HEK293 (cell line): ENCODE results near the gene HOXA6.

Experiments
- HOXC10 ChIP-seq: sonication (generic); formaldehyde crosslinking; IDR thresholded peaks from 2 replicates; pipeline ENCODE4 v1.8.1; 2023; ENCODE audit warnings: mild to moderate bottlenecking, missing genetic modification reagents
- MYNN ChIP-seq: fragments of 450-650 bp; formaldehyde crosslinking; IDR thresholded peaks from 2 replicates; pipeline ENCODE4 v1.5.1; 2016; ENCODE audit warnings: missing biosample characterization, missing genetic modification characterization, borderline replicate concordance
- SALL2 ChIP-seq: fragments of 450-650 bp; formaldehyde crosslinking; IDR thresholded peaks from 2 replicates; pipeline ENCODE4 v1.5.0; 2017; ENCODE audit warnings: missing biosample characterization, mild to moderate bottlenecking, missing genetic modification characterization, borderline replicate concordance
- YY1 ChIP-seq: fragments of 450-650 bp; formaldehyde crosslinking; IDR thresholded peaks from 2 replicates; pipeline ENCODE4 v1.5.1; 2018; ENCODE audit warnings: missing biosample characterization, missing genetic modification characterization
- ZBTB1 ChIP-seq: fragments of 450-650 bp; formaldehyde crosslinking; IDR thresholded peaks from 2 replicates; pipeline ENCODE4 v1.5.1; 2016; ENCODE audit warnings: missing biosample characterization, missing genetic modification characterization
- ZBTB48 ChIP-seq: fragments of 450-650 bp; formaldehyde crosslinking; IDR thresholded peaks from 2 replicates; pipeline ENCODE4 v1.5.1; 2016; ENCODE audit warnings: missing biosample characterization, missing genetic modification characterization
- ZFHX2 ChIP-seq: fragments of 450-650 bp; formaldehyde crosslinking; conservative IDR thresholded peaks from 2 replicates; pipeline ENCODE4 v1.5.1; 2016; ENCODE audit warnings: missing biosample characterization, missing genetic modification characterization
- ZNF138 ChIP-seq: fragments of 450-650 bp; formaldehyde crosslinking; IDR thresholded peaks from 2 replicates; pipeline ENCODE4 v1.5.1; 2016; ENCODE audit warnings: missing biosample characterization, missing genetic modification characterization, borderline replicate concordance
- ZNF157 ChIP-seq: fragments of 450-650 bp; formaldehyde crosslinking; IDR thresholded peaks from 2 replicates; pipeline ENCODE4 v1.5.1; 2016; ENCODE audit warnings: missing biosample characterization, missing genetic modification characterization
- ZNF19 ChIP-seq: fragments of 450-650 bp; formaldehyde crosslinking; IDR thresholded peaks from 2 replicates; pipeline ENCODE4; 2016; ENCODE audit warnings: missing biosample characterization, missing genetic modification characterization, low read depth
- ZNF354C ChIP-seq: fragments of 450-650 bp; formaldehyde crosslinking; IDR thresholded peaks from 2 replicates; pipeline ENCODE4 v1.5.1; 2016; ENCODE audit warnings: missing biosample characterization, missing genetic modification characterization, low read depth, borderline replicate concordance
- ZNF37A ChIP-seq: fragments of 450-650 bp; IDR thresholded peaks from 2 replicates; pipeline ENCODE4 v1.5.1; 2018; ENCODE audit warnings: missing biosample characterization, missing genetic modification characterization
- ZNF423 ChIP-seq: fragments of 450-650 bp; formaldehyde crosslinking; IDR thresholded peaks from 2 replicates; pipeline ENCODE4 v1.5.1; 2016; ENCODE audit warnings: missing biosample characterization, missing genetic modification characterization
- ZNF426 ChIP-seq: fragments of 450-650 bp; formaldehyde crosslinking; IDR thresholded peaks from 2 replicates; pipeline ENCODE4 v1.5.1; 2017; ENCODE audit warnings: missing biosample characterization, missing genetic modification characterization, mild to moderate bottlenecking, inconsistent platforms, moderate library complexity
- ZNF768 ChIP-seq: fragments of 450-650 bp; formaldehyde crosslinking; IDR thresholded peaks from 2 replicates; pipeline ENCODE4 v1.5.1; 2018; ENCODE audit warnings: missing biosample characterization, mild to moderate bottlenecking, missing genetic modification characterization
- ZNF792 ChIP-seq: fragments of 450-650 bp; formaldehyde crosslinking; IDR thresholded peaks from 2 replicates; pipeline ENCODE4 v1.5.1; 2016; ENCODE audit warnings: missing biosample characterization, missing genetic modification characterization
- ZSCAN16 ChIP-seq: fragments of 450-650 bp; formaldehyde crosslinking; IDR thresholded peaks from 2 replicates; pipeline ENCODE4 v1.5.1; 2016; ENCODE audit warnings: missing biosample characterization, missing genetic modification characterization
- TF ChIP-seq, protein P1 (sequence below): fragments of 450-650 bp; formaldehyde crosslinking; conservative IDR thresholded peaks from 2 replicates; pipeline ENCODE4 v1.5.1; 2016; ENCODE audit warnings: low read depth, missing biosample characterization, missing genetic modification characterization
- TF ChIP-seq, protein P2 (sequence below): fragments of 450-650 bp; formaldehyde crosslinking; IDR thresholded peaks from 2 replicates; pipeline ENCODE4 v1.5.1; 2016; ENCODE audit warnings: missing biosample characterization, missing genetic modification characterization
- TF ChIP-seq, protein P3 (sequence below): fragments of 450-650 bp; formaldehyde crosslinking; IDR thresholded peaks from 2 replicates; pipeline ENCODE4 v1.5.1; 2017; ENCODE audit warnings: missing biosample characterization, missing genetic modification characterization
- TF ChIP-seq, protein P4 (sequence below): fragments of 450-650 bp; formaldehyde crosslinking; IDR thresholded peaks from 2 replicates; pipeline ENCODE4 v1.5.1; 2017; ENCODE audit warnings: missing biosample characterization, missing genetic modification characterization
- TF ChIP-seq, protein P5 (sequence below): fragments of 450-650 bp; formaldehyde crosslinking; IDR thresholded peaks from 2 replicates; pipeline ENCODE4 v1.5.1; 2016; ENCODE audit warnings: missing biosample characterization, missing genetic modification characterization
- TF ChIP-seq, protein P6 (sequence below): fragments of 450-650 bp; formaldehyde crosslinking; IDR thresholded peaks from 2 replicates; pipeline ENCODE4 v1.5.1; 2016; ENCODE audit warnings: missing biosample characterization, missing genetic modification characterization
- TF ChIP-seq, protein P7 (sequence below): fragments of 450-650 bp; formaldehyde crosslinking; optimal IDR thresholded peaks from 2 replicates; pipeline ENCODE3; 2016; ENCODE audit warnings: missing biosample characterization, mild to moderate bottlenecking, missing genetic modification characterization

The HOXA6 gene

DNA sequence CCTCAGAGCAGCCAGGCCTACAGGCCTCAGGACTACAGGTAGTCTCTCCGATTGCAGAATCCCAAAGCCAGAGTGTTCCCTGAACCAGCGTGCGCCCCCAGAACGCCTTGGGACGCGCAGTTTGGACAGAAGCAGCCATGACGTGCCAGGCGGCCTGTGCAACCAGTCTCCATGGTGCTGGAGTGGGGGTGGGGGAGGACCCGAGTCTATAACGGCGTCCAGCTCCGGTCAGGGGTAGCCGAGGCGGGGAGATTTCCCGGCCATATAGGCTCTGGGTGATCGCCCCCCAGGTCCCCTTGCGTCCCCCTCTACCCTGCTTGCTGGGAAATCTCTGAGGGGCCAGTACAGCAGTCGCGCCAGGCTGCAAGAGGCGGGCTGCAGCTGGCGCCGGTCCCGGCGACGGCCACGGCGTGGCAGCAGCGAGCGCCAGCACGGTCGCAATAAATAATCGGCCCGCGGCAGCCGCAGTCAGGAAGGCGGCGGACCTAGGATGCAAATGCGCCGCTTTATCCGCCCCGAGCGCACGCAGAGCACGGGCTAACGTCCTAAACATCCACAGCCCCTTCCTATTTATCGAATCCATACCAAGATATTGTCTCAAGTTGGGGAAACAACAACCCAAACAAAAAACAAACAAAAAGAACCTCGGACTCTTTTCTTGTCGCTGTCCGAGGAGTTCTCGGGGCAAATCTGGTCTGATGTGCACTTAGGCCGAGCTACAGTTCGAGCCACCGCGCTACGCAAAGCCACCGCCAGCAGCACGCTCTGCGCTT, 3.2 kb upstream of the HOXA6 start (continued):
- no peak for TF ChIP-seq ZSCAN16 (tag by site-specific recombination)
- TF ChIP-seq, protein P1, sequence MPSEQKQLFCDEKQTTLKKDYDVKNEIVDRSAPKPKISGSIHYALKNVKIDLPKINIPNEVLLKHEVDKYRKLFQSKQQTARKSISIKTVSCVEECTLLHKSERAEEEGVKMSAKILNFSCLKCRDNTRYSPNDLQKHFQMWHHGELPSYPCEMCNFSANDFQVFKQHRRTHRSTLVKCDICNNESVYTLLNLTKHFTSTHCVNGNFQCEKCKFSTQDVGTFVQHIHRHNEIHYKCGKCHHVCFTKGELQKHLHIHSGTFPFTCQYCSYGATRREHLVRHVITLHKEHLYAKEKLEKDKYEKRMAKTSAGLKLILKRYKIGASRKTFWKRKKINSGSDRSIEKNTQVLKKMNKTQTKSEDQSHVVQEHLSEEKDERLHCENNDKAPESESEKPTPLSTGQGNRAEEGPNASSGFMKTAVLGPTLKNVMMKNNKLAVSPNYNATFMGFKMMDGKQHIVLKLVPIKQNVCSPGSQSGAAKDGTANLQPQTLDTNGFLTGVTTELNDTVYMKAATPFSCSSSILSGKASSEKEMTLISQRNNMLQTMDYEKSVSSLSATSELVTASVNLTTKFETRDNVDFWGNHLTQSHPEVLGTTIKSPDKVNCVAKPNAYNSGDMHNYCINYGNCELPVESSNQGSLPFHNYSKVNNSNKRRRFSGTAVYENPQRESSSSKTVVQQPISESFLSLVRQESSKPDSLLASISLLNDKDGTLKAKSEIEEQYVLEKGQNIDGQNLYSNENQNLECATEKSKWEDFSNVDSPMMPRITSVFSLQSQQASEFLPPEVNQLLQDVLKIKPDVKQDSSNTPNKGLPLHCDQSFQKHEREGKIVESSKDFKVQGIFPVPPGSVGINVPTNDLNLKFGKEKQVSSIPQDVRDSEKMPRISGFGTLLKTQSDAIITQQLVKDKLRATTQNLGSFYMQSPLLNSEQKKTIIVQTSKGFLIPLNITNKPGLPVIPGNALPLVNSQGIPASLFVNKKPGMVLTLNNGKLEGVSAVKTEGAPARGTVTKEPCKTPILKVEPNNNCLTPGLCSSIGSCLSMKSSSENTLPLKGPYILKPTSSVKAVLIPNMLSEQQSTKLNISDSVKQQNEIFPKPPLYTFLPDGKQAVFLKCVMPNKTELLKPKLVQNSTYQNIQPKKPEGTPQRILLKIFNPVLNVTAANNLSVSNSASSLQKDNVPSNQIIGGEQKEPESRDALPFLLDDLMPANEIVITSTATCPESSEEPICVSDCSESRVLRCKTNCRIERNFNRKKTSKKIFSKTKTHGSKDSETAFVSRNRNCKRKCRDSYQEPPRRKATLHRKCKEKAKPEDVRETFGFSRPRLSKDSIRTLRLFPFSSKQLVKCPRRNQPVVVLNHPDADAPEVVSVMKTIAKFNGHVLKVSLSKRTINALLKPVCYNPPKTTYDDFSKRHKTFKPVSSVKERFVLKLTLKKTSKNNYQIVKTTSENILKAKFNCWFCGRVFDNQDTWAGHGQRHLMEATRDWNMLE = no peak
- TF ChIP-seq HOXC10 = 0 out of 2 replicates have a peak, but pooled peaks have one; percentile 74
- no peak for TF ChIP-seq SALL2 (tag by site-specific recombination)
- no peak for TF ChIP-seq ZNF138
- TF ChIP-seq ZNF423 (tag by site-specific recombination) = no peak
- TF ChIP-seq ZBTB1 = no peak
- TF ChIP-seq ZBTB48 (tag by site-specific recombination) = no peak
- TF ChIP-seq, protein P2, sequence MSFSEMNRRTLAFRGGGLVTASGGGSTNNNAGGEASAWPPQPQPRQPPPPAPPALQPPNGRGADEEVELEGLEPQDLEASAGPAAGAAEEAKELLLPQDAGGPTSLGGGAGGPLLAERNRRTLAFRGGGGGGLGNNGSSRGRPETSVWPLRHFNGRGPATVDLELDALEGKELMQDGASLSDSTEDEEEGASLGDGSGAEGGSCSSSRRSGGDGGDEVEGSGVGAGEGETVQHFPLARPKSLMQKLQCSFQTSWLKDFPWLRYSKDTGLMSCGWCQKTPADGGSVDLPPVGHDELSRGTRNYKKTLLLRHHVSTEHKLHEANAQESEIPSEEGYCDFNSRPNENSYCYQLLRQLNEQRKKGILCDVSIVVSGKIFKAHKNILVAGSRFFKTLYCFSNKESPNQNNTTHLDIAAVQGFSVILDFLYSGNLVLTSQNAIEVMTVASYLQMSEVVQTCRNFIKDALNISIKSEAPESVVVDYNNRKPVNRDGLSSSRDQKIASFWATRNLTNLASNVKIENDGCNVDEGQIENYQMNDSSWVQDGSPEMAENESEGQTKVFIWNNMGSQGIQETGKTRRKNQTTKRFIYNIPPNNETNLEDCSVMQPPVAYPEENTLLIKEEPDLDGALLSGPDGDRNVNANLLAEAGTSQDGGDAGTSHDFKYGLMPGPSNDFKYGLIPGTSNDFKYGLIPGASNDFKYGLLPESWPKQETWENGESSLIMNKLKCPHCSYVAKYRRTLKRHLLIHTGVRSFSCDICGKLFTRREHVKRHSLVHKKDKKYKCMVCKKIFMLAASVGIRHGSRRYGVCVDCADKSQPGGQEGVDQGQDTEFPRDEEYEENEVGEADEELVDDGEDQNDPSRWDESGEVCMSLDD (tag by site-specific recombination) = peak; percentile 50; the same call in 1 of the 2 replicates
- TF ChIP-seq ZNF768 (tag by site-specific recombination) = no peak
- TF ChIP-seq, protein P3, sequence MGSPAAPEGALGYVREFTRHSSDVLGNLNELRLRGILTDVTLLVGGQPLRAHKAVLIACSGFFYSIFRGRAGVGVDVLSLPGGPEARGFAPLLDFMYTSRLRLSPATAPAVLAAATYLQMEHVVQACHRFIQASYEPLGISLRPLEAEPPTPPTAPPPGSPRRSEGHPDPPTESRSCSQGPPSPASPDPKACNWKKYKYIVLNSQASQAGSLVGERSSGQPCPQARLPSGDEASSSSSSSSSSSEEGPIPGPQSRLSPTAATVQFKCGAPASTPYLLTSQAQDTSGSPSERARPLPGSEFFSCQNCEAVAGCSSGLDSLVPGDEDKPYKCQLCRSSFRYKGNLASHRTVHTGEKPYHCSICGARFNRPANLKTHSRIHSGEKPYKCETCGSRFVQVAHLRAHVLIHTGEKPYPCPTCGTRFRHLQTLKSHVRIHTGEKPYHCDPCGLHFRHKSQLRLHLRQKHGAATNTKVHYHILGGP (tag by site-specific recombination) = no peak
- no peak for TF ChIP-seq ZNF19 (tag by site-specific recombination)
- TF ChIP-seq, protein P4, sequence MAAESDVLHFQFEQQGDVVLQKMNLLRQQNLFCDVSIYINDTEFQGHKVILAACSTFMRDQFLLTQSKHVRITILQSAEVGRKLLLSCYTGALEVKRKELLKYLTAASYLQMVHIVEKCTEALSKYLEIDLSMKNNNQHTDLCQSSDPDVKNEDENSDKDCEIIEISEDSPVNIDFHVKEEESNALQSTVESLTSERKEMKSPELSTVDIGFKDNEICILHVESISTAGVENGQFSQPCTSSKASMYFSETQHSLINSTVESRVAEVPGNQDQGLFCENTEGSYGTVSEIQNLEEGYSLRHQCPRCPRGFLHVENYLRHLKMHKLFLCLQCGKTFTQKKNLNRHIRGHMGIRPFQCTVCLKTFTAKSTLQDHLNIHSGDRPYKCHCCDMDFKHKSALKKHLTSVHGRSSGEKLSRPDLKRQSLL (tag by site-specific recombination) = no peak
- no peak; the same call in 1 of the 2 replicates for TF ChIP-seq ZNF426 (tag by site-specific recombination)
- TF ChIP-seq, protein P5, sequence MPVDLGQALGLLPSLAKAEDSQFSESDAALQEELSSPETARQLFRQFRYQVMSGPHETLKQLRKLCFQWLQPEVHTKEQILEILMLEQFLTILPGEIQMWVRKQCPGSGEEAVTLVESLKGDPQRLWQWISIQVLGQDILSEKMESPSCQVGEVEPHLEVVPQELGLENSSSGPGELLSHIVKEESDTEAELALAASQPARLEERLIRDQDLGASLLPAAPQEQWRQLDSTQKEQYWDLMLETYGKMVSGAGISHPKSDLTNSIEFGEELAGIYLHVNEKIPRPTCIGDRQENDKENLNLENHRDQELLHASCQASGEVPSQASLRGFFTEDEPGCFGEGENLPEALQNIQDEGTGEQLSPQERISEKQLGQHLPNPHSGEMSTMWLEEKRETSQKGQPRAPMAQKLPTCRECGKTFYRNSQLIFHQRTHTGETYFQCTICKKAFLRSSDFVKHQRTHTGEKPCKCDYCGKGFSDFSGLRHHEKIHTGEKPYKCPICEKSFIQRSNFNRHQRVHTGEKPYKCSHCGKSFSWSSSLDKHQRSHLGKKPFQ (tag by site-specific recombination) = no peak
- no peak for TF ChIP-seq ZNF792 (tag by site-specific recombination)
- TF ChIP-seq ZFHX2 (tag by site-specific recombination) = no peak; the same call in 1 of the 2 replicates
- TF ChIP-seq ZNF354C (tag by site-specific recombination) = no peak
- TF ChIP-seq YY1 = peak; percentile 40; the same call in 1 of the 2 replicates
- no peak for TF ChIP-seq ZNF37A (tag by site-specific recombination)
- TF ChIP-seq, protein P6, sequence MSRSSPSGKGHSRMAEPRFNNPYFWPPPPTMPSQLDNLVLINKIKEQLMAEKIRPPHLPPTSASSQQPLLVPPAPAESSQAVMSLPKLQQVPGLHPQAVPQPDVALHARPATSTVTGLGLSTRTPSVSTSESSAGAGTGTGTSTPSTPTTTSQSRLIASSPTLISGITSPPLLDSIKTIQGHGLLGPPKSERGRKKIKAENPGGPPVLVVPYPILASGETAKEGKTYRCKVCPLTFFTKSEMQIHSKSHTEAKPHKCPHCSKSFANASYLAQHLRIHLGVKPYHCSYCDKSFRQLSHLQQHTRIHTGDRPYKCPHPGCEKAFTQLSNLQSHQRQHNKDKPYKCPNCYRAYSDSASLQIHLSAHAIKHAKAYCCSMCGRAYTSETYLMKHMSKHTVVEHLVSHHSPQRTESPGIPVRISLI (tag by site-specific recombination) = no peak
- TF ChIP-seq MYNN (tag by site-specific recombination) = no peak
- no peak for TF ChIP-seq ZNF157 (tag by site-specific recombination)
- TF ChIP-seq, protein P7, sequence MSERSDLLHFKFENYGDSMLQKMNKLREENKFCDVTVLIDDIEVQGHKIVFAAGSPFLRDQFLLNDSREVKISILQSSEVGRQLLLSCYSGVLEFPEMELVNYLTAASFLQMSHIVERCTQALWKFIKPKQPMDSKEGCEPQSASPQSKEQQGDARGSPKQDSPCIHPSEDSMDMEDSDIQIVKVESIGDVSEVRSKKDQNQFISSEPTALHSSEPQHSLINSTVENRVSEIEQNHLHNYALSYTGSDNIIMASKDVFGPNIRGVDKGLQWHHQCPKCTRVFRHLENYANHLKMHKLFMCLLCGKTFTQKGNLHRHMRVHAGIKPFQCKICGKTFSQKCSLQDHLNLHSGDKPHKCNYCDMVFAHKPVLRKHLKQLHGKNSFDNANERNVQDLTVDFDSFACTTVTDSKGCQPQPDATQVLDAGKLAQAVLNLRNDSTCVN (tag by site-specific recombination) = peak; percentile 79
